Measurements from ENCODE around the gene HOTAIR. TPM values are rescaled to one million over a fixed set of nuclear protein-coding genes. Genes with fewer than 3 reads are reported as not detected.
A peak's percentile ranks its signal among the peaks of the same experiment; 100 is the strongest.

HOTAIR gene
- total RNA-seq, 1 experiment from 2014 or later: not detected

GRCh38 chr12:54009171-54010052 is 34.7 kb upstream of the HOTAIR start:
- H3K4me3 Mint-ChIP-seq: peak overlapping the region in 1 of 2 experiments; percentile 71; a peak in 3 of 5 replicates

More at GRCh38 chr12:54009171-54010052, 34.7 kb upstream of the HOTAIR start:
- no peak overlapping the region for H2BK120ac ChIP-seq (ENCODE audit: low read depth, low read length, poor library complexity, severe bottlenecking)
- H3K14ac ChIP-seq (ENCODE audit: insufficient read depth, low read length): no peak overlapping the region
- H3K4me1 ChIP-seq (ENCODE audit: insufficient read depth, low read length): no peaks in the 10 kb centered on the region
- no peak overlapping the region for H3K18ac ChIP-seq (ENCODE audit: insufficient read length, low read depth, low read length)
- TF ChIP-seq CTCF (conservative IDR thresholded peaks at IDR 0.05): no peak
- no peaks in the 10 kb centered on the region for H3K79me1 ChIP-seq (ENCODE audit: insufficient read depth, low read depth, low read length, poor library complexity, severe bottlenecking)
- no peak overlapping the region for H3K27ac ChIP-seq (ENCODE audit: insufficient read length, low read depth, low read length)
- H3K4me2 ChIP-seq (ENCODE audit: insufficient read depth, insufficient read length, low read length): no peak overlapping the region
- H3K27ac Mint-ChIP-seq: no peak overlapping the region
- no peak overlapping the region for H3T11ph ChIP-seq (ENCODE audit: low read length)
- H3K9me3 Mint-ChIP-seq: peaks cover 0 to 2% of the 10 kb centered on the region in 2 experiments; a peak in 2 of 5 replicates
- H3K27me3 Mint-ChIP-seq (ENCODE audit: low read depth): peaks cover 100% of the 10 kb centered on the region
- no peak overlapping the region for H2BK5ac ChIP-seq (ENCODE audit: insufficient read length, low read length)
- H3K9me3 ChIP-seq (ENCODE audit: control insufficient read depth, low read depth, low read length): no peaks in the 10 kb centered on the region
- no peak overlapping the region for H3K56ac ChIP-seq (ENCODE audit: insufficient read length, low read depth, low read length)
- H4K8ac ChIP-seq (replicated peaks; ENCODE audit: insufficient read length, low read depth, low read length): no peak overlapping the region
- H3K4me1 Mint-ChIP-seq: peaks cover 7 to 35% of the 10 kb centered on the region in 2 experiments
- no peak overlapping the region for H2BK15ac ChIP-seq (ENCODE audit: low read depth, low read length)
- H3K79me2 ChIP-seq (ENCODE audit: insufficient read depth, low read length): no peaks in the 10 kb centered on the region
- H4K91ac ChIP-seq (ENCODE audit: insufficient read length, low read depth, low read length): no peak overlapping the region
- no peak overlapping the region for H3K9ac ChIP-seq (ENCODE audit: extremely low read depth, insufficient read length, low read length)
- no peak overlapping the region for H3K23ac ChIP-seq (ENCODE audit: insufficient read length, low read depth, low read length)
- WGBS (ENCODE audit: extremely low coverage, insufficient read length, low lambda C conversion rate): no CpG with 5 or more reads among the region's 51 CpGs
- no peak overlapping the region for H3K4ac ChIP-seq (ENCODE audit: low read depth, low read length)
- no peak overlapping the region for H4K5ac ChIP-seq (ENCODE audit: insufficient read length, low read depth, low read length)
- H2BK12ac ChIP-seq (ENCODE audit: insufficient read length, low read depth, low read length): no peak overlapping the region
- H2AFZ ChIP-seq (ENCODE audit: low read length): no peak overlapping the region
- H2AK5ac ChIP-seq (ENCODE audit: insufficient read length, low read length): no peak overlapping the region
- no peaks in the 10 kb centered on the region for H3K36me3 Mint-ChIP-seq (ENCODE audit: insufficient read depth in 1 of 3, low read depth in 3 of 3)
- no peak overlapping the region for H2BK20ac ChIP-seq (ENCODE audit: low read depth, low read length, poor library complexity, severe bottlenecking)
- DNase-seq: no peak
- H3K23me2 ChIP-seq (ENCODE audit: insufficient read length, low read depth, low read length, poor library complexity, severe bottlenecking): no peaks in the 10 kb centered on the region
- no peaks in the 10 kb centered on the region for H4K20me1 ChIP-seq (ENCODE audit: control insufficient read depth, insufficient read depth, insufficient read length)
- H3K27me3 ChIP-seq (ENCODE audit: insufficient read depth, low read length): peaks cover 93% of the 10 kb centered on the region
